Bronchial epithelial cell (primary cell): ENCODE results near the gene HOXA6. TPM values are rescaled to one million over a fixed set of nuclear protein-coding genes. Genes with fewer than 3 reads are reported as not detected.

Experiments used
- DNase-seq: peaks from one replicate; pipeline ENCODE4 v3.0.0-alpha.2; 2010; ENCODE audit warnings: low read depth
- FAIRE-seq: peaks from 2 replicates; lab custom pipeline; 2011; peaks lifted over from hg19 to GRCh38; lab: Jason Lieb, UNC
- H3K27me3 ChIP-seq: 2 replicates; pipeline ENCODE4 v1.5.1; 2011; ENCODE audit warnings: low read length; ENCODE audit not compliant: control insufficient read depth, insufficient read depth
- H3K36me3 ChIP-seq: 2 replicates; pipeline ENCODE4 v1.5.1; 2011; ENCODE audit warnings: low read length; ENCODE audit not compliant: control insufficient read depth, insufficient read depth
- H3K4me3 ChIP-seq: 2 replicates; pipeline ENCODE4 v1.5.1; 2011; ENCODE audit warnings: mild to moderate bottlenecking, low read depth, low read length, control low read depth
- total RNA-seq: library from RNA; depleted of rRNA; stranded (reverse); fragments of >200 nt; gene quantifications from 2 replicates; pipeline ENCODE4 v1.2.1, GENCODE V29; 2014
- TF ChIP-seq, protein P1 (sequence below): IDR thresholded peaks from 2 replicates; pipeline ENCODE4 v1.5.1; 2011; ENCODE audit warnings: mild to moderate bottlenecking, moderate library complexity, low read length, control low read depth, inconsistent platforms; ENCODE audit not compliant: insufficient read depth, severe bottlenecking

HOXA6 gene
- total RNA-seq, 1 donor from 2014 or later = 0.53 TPM

DNA sequence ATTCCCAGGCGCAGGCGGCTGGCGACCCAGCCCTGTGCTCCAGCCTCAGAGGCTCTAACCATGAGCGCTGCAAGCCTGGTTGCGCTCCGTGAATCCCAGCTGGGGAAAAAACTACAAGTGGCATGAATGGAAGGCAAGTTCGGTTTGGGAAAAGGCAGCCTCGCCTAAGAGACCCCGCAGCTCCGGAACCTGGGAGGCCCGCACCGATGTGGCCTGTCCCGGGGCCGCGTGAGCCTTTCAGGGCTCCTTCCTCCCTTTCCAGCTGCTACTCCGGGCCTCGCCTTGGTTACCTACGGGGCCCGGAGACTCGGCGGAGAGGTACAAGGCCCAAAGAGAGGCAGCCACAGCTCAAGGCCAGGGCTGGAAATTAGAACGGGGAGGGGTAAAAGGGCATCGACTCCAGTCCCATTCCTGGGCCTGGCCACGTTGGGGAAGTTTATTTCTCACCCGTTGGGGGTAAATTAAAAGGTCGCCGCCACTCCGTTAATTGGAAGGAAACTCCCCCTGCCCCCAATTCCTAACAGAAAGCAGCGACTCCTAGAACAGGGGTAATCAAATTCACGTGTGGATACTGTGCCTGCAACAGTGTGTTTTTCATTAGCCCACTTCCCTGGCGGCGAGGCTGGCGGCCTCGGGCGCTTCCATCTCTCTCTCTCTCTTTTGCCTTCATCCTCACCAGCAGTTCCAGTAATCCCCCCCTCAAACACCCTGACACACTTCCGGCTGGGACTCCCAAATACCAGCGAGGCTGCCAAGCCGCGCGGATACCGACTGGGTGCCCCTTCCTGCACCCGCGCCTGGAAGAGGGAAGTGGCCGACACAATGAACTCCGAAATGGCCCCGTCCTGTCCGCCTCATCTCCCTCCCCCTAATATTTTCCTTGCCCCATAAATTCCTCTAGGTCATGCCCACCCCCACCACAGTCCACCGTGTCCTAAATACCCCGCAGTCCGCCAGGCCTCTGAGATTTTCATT is 19.2 kb upstream of the HOXA6 start:
- TF ChIP-seq, protein P1, sequence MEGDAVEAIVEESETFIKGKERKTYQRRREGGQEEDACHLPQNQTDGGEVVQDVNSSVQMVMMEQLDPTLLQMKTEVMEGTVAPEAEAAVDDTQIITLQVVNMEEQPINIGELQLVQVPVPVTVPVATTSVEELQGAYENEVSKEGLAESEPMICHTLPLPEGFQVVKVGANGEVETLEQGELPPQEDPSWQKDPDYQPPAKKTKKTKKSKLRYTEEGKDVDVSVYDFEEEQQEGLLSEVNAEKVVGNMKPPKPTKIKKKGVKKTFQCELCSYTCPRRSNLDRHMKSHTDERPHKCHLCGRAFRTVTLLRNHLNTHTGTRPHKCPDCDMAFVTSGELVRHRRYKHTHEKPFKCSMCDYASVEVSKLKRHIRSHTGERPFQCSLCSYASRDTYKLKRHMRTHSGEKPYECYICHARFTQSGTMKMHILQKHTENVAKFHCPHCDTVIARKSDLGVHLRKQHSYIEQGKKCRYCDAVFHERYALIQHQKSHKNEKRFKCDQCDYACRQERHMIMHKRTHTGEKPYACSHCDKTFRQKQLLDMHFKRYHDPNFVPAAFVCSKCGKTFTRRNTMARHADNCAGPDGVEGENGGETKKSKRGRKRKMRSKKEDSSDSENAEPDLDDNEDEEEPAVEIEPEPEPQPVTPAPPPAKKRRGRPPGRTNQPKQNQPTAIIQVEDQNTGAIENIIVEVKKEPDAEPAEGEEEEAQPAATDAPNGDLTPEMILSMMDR = no peak
- H3K27me3 ChIP-seq = peaks cover 79% of the 10 kb centered on the region
- H3K36me3 ChIP-seq = no peaks in the 10 kb centered on the region
- DNase-seq = no peak
- H3K4me3 ChIP-seq = no peak overlapping the region
- FAIRE-seq = no peak

DNA sequence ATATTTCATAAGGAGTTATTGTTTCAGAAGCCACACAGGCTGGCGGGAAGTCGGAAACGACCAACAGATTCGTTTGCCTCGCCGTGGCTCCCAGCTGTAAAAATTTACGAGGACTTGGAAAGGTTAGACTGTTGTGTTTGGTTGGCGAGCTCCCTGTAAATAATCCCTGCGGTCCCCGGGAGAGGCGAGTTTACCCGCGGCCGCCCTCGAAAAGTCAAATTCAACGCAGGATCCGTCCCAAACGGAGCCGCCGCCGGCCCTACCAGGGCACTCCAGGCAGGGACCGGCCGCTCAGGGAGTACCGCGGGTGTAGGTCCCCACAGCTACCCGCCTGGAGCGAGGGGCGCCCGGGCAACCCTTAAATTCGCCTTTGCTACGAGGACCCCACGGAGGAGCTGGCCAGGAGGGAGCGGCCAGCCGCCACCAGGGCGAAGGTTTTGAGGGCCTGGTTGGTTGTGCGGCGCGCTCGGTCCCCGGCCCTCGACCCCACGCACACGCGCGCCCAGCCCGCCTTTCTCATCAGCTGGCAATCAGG is 18.5 kb upstream of the HOXA6 start:
- FAIRE-seq = no peak

DNA sequence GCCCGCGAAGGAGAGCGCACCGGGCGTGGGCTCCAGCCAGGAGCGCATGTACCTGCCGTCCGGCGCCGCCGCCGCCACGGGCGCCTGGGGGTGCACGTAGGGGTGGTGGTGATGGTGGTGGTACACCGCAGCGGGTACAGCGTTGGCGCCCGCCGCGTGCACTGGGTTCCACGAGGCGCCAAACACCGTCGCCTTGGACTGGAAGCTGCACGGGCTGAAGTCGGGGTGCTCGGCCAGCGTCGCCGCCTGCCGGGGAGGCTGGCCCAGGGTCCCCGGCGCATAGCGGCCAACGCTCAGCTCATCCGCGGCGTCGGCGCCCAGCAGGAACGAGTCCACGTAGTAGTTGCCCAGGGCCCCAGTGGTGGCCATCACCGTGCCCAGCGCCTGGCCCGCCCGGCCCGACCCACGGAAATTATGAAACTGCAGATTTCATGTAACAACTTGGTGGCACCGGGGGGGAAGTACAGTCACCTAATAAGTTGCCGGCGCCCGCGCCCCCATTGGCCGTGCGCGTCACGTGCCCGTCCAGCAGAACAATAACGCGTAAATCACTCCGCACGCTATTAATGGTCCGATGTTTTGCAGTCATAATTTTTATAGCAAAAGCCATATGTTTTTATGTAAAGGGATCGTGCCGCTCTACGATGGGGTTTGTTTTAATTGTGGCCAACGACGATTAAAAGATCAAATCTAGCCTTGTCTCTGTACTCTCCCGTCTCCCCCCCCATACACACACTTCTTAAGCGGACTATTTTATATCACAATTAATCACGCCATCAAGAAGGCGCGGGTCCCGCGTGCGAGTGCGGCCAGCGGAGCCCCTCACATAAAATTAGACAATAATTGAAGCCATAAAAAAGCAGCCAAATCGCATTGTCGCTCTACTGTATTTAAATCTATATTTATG is 17.8 kb upstream of the HOXA6 start, which contains the start of gene HOXA9:
Gene HOXA9, minus strand, starts transcription at position 449 of the 907 bp plus-strand sequence. Its CDS starts 80 bp downstream, at position 369.
- no peaks in the 10 kb centered on the region for H3K36me3 ChIP-seq
- TF ChIP-seq, protein P1 = no peak
- H3K4me3 ChIP-seq = no peak within 1 kb of the TSS
- H3K27me3 ChIP-seq = peaks cover 75% of the 10 kb centered on the region
- no peak for FAIRE-seq
- no peak for DNase-seq

More for the DNA sequence above, 18.5 kb upstream of the HOXA6 start:
- H3K4me3 ChIP-seq = no peak overlapping the region
- DNase-seq = no peak
- TF ChIP-seq, protein P1 = no peak
- H3K27me3 ChIP-seq = peaks cover 74% of the 10 kb centered on the region
- H3K36me3 ChIP-seq = no peaks in the 10 kb centered on the region

DNA sequence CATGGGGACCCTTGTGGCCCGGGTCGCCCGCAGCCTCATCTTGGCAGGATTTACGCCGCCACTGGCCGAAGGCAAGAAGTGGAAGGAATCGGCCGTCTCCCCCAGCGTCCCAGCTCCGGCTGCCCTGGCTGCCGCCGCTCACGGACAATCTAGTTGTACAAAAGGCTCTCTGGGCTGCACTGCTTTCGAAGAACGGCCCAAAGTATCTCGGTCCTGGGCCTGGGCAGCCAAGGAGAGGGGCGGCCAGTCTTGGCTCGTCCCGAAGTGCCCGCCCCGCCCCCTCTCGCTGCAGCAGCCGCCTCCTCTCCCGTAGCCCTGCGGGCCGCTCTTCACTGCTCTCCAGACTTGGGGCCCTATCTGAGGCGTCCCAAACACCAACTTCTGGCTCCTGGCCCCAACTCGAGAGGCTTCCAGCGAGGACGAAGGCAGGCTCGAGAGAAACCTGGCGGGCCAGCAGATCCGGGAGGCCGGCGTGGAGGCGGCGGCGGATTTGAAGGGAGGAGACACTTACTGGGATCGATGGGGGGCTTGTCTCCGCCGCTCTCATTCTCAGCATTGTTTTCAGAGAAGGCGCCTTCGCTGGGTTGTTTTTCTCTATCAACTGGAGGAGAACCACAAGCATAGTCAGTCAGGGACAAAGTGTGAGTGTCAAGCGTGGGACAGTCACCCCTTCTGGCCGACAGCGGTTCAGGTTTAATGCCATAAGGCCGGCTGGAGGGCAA is 17.0 kb upstream of the HOXA6 start:
- TF ChIP-seq, protein P1 = no peak
- FAIRE-seq (no peak), DNase-seq (no peak)
- Histone ChIP-seq H3K36me3 (no peaks in the 10 kb centered on the region), H3K27me3 (peaks cover 75% of the 10 kb centered on the region), H3K4me3 (no peak overlapping the region)

DNA sequence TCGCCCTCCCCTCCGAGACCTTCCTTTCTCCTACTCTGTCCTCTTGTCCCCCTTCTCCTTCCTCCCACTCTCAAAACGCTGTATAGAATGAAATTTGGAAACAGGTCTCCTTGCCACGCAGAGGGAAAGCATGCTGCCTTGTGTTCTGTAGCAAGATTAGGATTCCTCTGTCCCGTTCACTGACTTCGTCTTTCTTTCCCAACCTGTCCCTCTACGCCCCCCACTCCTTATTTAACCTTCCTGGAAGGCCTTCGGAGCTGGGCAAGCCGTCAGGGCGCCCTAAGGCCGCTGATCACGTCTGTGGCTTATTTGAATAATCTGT is 16.4 kb upstream of the HOXA6 start:
- H3K36me3 ChIP-seq = no peaks in the 10 kb centered on the region
- H3K4me3 ChIP-seq = no peak overlapping the region
- TF ChIP-seq, protein P1 = no peak
- DNase-seq (no peak), FAIRE-seq (no peak)
- peaks cover 77% of the 10 kb centered on the region for H3K27me3 ChIP-seq
